Heart left ventricle (tissue), 13 donors: Measurements from ENCODE around the gene ANKRD28.
"Not testable (repeated sequence)": the region's sequence is repeated elsewhere in the genome, so short reads cannot be mapped to it uniquely, and the experiment has no call there.

Experiments used
- CTCF ChIP-seq, 12 donors: fragments of 200-600 bp; sonication (generic) in 4 of 12; IDR thresholded peaks; one replicate each; pipeline versions ENCODE4 v1.5.0 to v1.8.0; 2018 to 2022; ENCODE audit warnings: antibody characterized with exemption in 12 of 12, mild to moderate bottlenecking in 5 of 12
- POLR2A ChIP-seq, 2 donors: fragments of 450-650 bp; IDR thresholded peaks; one replicate each; pipeline ENCODE4 v1.6.1; 2017; ENCODE audit warnings: antibody characterized with exemption in 2 of 2, mild to moderate bottlenecking in 2 of 2, moderate library complexity in 2 of 2
- donor health status: ischemic (EF 13 %, LVEDD 7.1; RV severe dilation, severe dysfunction).
- donor health status: DM: no; HTN: yes; CAD: no.
- donor health status: DM: no; HTN: no; CAD: no.
- donor health status: ischemic (EF 25% LVEDD 6.9; RV normal size, moderate dysfunction).
- donor health status: ischemic (EF 25% LVEDD 5.7; RV mildly dilated, moderate dysfunction).
- donor health status: ischemic (EF 35%, LVEDD 5.7; RV mildly dilated, moderate dysfunction).
- donor health status: nonischemic (EF 11% LVEDD 7.7; RV severe dilation, severe dysfunction).
- donor health status: DM: yes; HTN: yes; CAD: no.
- donor health status: PGD.
- donor health status: ischemic (EF 29% LVEDD 5.4; RV normal size, mild dysfunction).
- donor health status: nonischemic (EF 23%, LVEDD 6.1; RV moderate dilation, normal function).

- not testable (repeated sequence) for TF ChIP-seq CTCF, POLR2A (IDR thresholded peaks at IDR 0.05)
These were observed 51.9 kb downstream of the ANKRD28 start for GRCh38 chr3:15745896-15746295.
